Adipose tissue (tissue), 3 donors: ENCODE measurements around the gene NFKB1. TPM values are rescaled to one million over a fixed set of nuclear protein-coding genes. Genes with fewer than 3 reads are reported as not detected.

Experiments
- H3K27ac ChIP-seq: one replicate; pipeline ENCODE4 v1.5.1; 2013; ENCODE audit warnings: low read depth, low read length
- WGBS, 3 donors: extraction: QIAGEN DNeasy Blood & Tissue Kit; methylation state at CpG; one replicate each; pipeline ENCODE4 v1.1.7; 2013; 5-methylcytosine and 5-hydroxymethylcytosine counted together
- polyA plus RNA-seq, 3 donors: library from polyadenylated mRNA; stranded (reverse); fragments of 200-250 nt; gene quantifications; one replicate each; pipeline ENCODE4 v1.2.3, GENCODE V29; 2013
- donor health status: healthy with polysubstance abuse.
- donor health status: Bipolar disorder and iron deficiency.
- donor health status: healthy.

Gene NFKB1
- polyA plus RNA-seq, 3 donors, result 9.2 to 57.0 (median 22.9) TPM

GRCh38 chr4:102493257-102493656 lies 7.9 kb upstream of the NFKB1 start:
- 90 to 98% (median 96%) methylated on average over 1 of the region's 1 CpG for WGBS, 3 donors
- H3K27ac ChIP-seq, result no peak overlapping the region

GRCh38 chr4:102493794-102494193 lies 7.4 kb upstream of the NFKB1 start:
- 32 to 71% (median 68%) methylated on average over 1 of the region's 1 CpG for WGBS, 3 donors
- H3K27ac ChIP-seq, result no peak overlapping the region

- no peak overlapping the region for H3K27ac ChIP-seq
- 86 to 100% (median 86%) methylated on average over 1 of the region's 1 CpG for WGBS, 3 donors
Measured at GRCh38 chr4:102494603-102495002, 6.6 kb upstream of the NFKB1 start.

- 93 to 98% (median 97%) methylated on average over 2 of the region's 2 CpGs for WGBS, 3 donors
- no peak overlapping the region for H3K27ac ChIP-seq
Measured at GRCh38 chr4:102497986-102498385, 3.2 kb upstream of the NFKB1 start.

GRCh38 chr4:102500352-102500695 lies 835 bp upstream of the NFKB1 start:
- no peak overlapping the region for H3K27ac ChIP-seq
- WGBS, 3 donors, result 56 to 81% (median 68%) methylated on average over 3 of the region's 3 CpGs

- peak overlapping the region; percentile 81 for H3K27ac ChIP-seq
- 0 to 1% (median 0%) methylated on average over 17 to 44 of the region's 44 CpGs for WGBS, 3 donors
Measured at GRCh38 chr4:102501447-102501696, 213 bp downstream of the NFKB1 start.

- no peak overlapping the region for H3K27ac ChIP-seq
- WGBS, 3 donors, result 3 to 26% (median 24%) methylated on average over 1 of the region's 1 CpG
Measured at GRCh38 chr4:102502543-102502818, 1.3 kb downstream of the NFKB1 start.

- H3K27ac ChIP-seq, result no peak overlapping the region
- 9 to 35% (median 31%) methylated on average over 3 of the region's 3 CpGs for WGBS, 3 donors
Measured at GRCh38 chr4:102503301-102503746, 2.2 kb downstream of the NFKB1 start.

- WGBS, 3 donors, result 42 to 60% (median 58%) methylated on average over 5 of the region's 5 CpGs
Measured at GRCh38 chr4:102503831-102504786, 3.0 kb downstream of the NFKB1 start.

GRCh38 chr4:102504941-102505340 lies 3.8 kb downstream of the NFKB1 start:
- WGBS, 3 donors, result 24 to 49% (median 39%) methylated on average over 1 of the region's 1 CpG
- H3K27ac ChIP-seq, result no peak overlapping the region

More at GRCh38 chr4:102503831-102504786, 3.0 kb downstream of the NFKB1 start:
- H3K27ac ChIP-seq, result no peak overlapping the region

- WGBS, 3 donors, result 61 to 94% (median 84%) methylated on average over 2 of the region's 2 CpGs
- no peak overlapping the region for H3K27ac ChIP-seq
Measured at GRCh38 chr4:102505708-102506107, 4.5 kb downstream of the NFKB1 start.

- no peak overlapping the region for H3K27ac ChIP-seq
- 83 to 96% (median 83%) methylated on average over 1 of the region's 1 CpG for WGBS, 3 donors
Measured at GRCh38 chr4:102506523-102506922, 5.4 kb downstream of the NFKB1 start.

- 88 to 96% (median 91%) methylated on average over 5 of the region's 5 CpGs for WGBS, 3 donors
- H3K27ac ChIP-seq, result no peak overlapping the region
Measured at GRCh38 chr4:102511830-102512605, 10.9 kb downstream of the NFKB1 start.

- WGBS, 3 donors, result 73 to 89% (median 87%) methylated on average over 6 of the region's 6 CpGs
Measured at GRCh38 chr4:102514298-102514964, 13.3 kb downstream of the NFKB1 start.

GRCh38 chr4:102517753-102518152 lies 16.6 kb downstream of the NFKB1 start:
- no peak overlapping the region for H3K27ac ChIP-seq

More at GRCh38 chr4:102514298-102514964, 13.3 kb downstream of the NFKB1 start:
- H3K27ac ChIP-seq, result no peak overlapping the region

- 63 to 70% (median 64%) methylated on average over 2 of the region's 2 CpGs for WGBS, 3 donors
- H3K27ac ChIP-seq, result no peak overlapping the region
Measured at GRCh38 chr4:102518703-102519131, 17.6 kb downstream of the NFKB1 start.

- no peak overlapping the region for H3K27ac ChIP-seq
- 73 to 80% (median 76%) methylated on average over 3 of the region's 3 CpGs for WGBS, 3 donors
Measured at GRCh38 chr4:102519925-102520324, 18.8 kb downstream of the NFKB1 start.

GRCh38 chr4:102521570-102521969 lies 20.4 kb downstream of the NFKB1 start:
- WGBS, 3 donors, result 94 to 100% (median 97%) methylated on average over 1 of the region's 1 CpG
- H3K27ac ChIP-seq, result no peak overlapping the region

GRCh38 chr4:102522031-102522440 lies 20.9 kb downstream of the NFKB1 start:
- WGBS, 3 donors, result 67 to 70% (median 67%) methylated on average over 3 of the region's 3 CpGs
- no peak overlapping the region for H3K27ac ChIP-seq
